22Rv1 (cell line): ENCODE data around the gene BBX.

Source experiments
- H3K27ac ChIP-seq: fragments of 450-650 bp; 2 replicates; pipeline ENCODE4 v1.5.1; 2017
- ZFX ChIP-seq: fragments of 450-650 bp; IDR thresholded peaks from 2 replicates; pipeline ENCODE4 v1.6.1; 2017; ENCODE audit warnings: antibody characterized with exemption, borderline replicate concordance
- TF ChIP-seq, protein P1 (sequence below): fragments of 450-650 bp; IDR thresholded peaks from 2 replicates; pipeline ENCODE4 v1.5.1; 2017; ENCODE audit warnings: mild to moderate bottlenecking

Gene BBX

DNA sequence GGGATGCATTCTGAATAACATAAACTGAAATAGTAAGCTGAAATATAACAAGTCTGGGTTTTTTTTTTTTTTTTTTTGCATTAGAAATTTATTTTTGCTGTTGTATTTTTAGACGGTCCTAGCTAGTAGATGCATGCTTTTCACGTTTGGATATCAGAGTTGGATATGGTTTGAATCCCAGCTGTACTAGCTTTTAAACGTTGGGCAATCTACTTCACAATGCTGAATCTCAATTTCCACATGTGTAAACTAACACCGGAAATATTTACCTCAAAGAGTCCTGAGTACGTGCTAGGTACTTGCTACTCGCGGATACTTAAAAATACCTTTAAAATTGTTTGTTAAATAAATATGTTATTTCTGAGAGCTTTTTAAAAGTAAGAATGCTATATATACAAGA lies 139.8 kb downstream of the BBX start:
- H3K27ac ChIP-seq = no peak overlapping the region
- TF ChIP-seq, protein P1, sequence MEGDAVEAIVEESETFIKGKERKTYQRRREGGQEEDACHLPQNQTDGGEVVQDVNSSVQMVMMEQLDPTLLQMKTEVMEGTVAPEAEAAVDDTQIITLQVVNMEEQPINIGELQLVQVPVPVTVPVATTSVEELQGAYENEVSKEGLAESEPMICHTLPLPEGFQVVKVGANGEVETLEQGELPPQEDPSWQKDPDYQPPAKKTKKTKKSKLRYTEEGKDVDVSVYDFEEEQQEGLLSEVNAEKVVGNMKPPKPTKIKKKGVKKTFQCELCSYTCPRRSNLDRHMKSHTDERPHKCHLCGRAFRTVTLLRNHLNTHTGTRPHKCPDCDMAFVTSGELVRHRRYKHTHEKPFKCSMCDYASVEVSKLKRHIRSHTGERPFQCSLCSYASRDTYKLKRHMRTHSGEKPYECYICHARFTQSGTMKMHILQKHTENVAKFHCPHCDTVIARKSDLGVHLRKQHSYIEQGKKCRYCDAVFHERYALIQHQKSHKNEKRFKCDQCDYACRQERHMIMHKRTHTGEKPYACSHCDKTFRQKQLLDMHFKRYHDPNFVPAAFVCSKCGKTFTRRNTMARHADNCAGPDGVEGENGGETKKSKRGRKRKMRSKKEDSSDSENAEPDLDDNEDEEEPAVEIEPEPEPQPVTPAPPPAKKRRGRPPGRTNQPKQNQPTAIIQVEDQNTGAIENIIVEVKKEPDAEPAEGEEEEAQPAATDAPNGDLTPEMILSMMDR = no peak
- TF ChIP-seq ZFX = no peak

DNA sequence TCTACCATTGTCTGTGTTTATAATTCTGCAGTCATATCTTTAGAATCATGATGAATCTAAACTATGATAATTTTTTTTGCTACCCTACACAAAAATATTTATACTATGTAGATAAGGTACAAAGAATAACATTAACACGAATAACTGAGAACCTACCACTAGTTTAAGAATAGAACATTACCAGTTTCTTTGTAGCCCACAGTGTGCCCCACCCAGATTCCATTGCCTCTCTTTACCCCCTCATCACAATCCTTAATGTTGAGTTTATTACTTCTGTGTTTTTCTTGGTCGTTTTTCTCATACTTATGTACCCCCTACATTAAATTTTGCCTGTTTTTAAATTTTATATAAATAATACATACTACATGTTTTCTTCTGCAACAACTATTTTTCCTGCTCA lies 140.5 kb downstream of the BBX start:
- H3K27ac ChIP-seq = no peak overlapping the region
- TF ChIP-seq, protein P1 = no peak

DNA sequence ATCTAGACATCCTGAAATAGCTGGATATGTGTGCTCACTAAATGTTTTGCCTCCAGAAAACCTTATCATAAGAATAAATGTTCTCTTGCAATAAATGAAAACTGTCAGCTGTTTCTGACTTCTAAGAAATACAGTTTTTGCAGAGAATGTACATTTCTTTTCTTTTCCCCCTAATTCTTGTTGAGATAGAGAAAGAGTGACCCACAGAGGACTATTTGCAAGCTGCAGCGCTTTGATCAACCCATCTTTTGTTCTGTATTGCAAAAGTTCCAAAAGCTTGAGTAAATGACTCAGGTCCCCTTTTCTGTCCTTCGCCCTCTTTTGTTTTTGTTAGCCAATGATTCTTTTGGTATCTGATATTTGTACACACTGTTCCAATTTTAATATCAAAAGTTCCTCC lies 141.9 kb downstream of the BBX start:
- no peak overlapping the region for H3K27ac ChIP-seq
- TF ChIP-seq, protein P1 = no peak
- TF ChIP-seq ZFX = no peak

DNA sequence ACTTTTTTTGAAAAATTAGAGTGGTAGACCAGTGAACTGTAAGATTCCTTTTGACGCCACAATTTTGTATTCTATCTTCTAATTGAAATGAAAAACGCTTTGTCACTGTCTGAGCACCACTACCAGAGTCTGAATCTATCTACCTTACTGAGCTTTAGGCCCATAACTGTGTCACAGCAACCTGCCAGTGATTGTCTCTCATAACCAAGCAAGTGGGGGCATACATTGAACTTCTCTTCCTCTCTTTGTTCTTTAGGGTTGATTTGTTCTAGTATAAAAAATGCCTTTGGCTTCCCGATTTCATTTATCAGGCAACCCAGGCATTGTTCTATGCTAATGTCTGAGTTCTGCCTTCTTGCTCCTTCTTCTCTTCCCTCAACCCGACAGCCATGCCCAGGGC lies 142.6 kb downstream of the BBX start:
- no peak overlapping the region for H3K27ac ChIP-seq
- TF ChIP-seq, protein P1 = no peak
- TF ChIP-seq ZFX = no peak

DNA sequence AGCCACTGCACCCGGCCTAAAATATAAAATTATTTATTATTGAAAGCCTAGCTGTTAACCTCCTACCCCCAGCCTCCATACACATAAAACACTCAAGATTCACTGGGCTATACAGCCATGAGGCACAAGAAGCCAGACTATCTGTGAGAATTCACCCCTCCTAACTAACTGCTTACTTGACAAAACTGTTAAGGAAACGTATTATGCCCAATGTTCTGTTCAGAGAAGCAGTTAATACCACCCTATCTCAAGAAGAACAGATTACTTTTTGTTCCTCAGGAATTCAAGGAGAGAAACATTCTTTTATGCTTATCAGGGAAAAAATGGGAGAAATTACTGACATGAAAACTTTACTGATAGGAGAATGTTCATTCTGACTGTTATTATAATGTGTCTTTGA lies 144.1 kb downstream of the BBX start:
- no peak for TF ChIP-seq ZFX
- TF ChIP-seq, protein P1 = no peak
- H3K27ac ChIP-seq = no peak overlapping the region

DNA sequence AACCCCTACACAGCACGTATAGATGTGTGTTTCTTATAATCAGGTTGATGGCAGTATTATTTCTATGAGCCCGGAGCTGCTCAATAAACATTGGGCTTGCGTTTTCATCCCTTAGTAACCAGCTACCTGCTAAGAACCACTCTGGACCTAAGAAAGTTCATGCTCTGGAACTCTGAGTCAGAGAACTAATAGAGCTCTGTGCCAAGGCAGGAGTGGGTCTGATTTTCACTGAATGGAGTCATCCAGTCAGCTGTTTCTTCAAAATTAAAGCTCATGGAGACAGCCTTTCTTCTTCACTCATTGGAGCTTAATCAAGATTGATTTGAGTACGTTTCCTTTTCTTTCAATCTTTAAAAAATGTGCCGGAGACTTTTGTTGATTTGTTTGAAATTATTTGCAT lies 145.7 kb downstream of the BBX start:
- TF ChIP-seq, protein P1 = no peak
- no peak for TF ChIP-seq ZFX

DNA sequence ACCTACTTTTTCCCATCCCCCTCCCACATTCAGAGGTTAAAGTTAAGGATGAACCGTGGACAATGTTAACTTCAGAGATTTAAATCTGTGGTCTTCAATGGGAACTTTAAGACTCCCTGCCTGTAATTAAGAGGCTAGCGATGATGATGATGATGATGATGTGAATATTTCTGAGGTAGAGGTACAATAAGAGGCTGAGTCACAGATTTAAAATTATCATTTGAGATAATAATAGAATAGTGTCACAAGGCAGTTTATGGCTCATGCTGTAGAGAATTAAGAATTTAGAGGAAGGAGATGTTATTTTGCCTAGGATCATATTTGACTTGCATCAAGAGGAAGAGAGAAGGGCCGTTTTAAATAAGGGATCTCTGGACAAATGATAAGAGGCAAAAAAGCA lies 146.2 kb downstream of the BBX start:
- TF ChIP-seq, protein P1 = no peak
- TF ChIP-seq ZFX = no peak

More for the DNA sequence above, 145.7 kb downstream of the BBX start:
- H3K27ac ChIP-seq = no peak overlapping the region

More for the DNA sequence above, 146.2 kb downstream of the BBX start:
- H3K27ac ChIP-seq = no peak overlapping the region
